Measurements from ENCODE around the gene EFEMP1. TPM values are rescaled to one million over a fixed set of nuclear protein-coding genes. Genes with fewer than 3 reads are reported as not detected.

The EFEMP1 gene
- total and polyA plus RNA-seq, 2 of the 13 experiments (the other 11 are each of a cell fraction or from before 2014, with no cell fraction given) = not detected

DNA sequence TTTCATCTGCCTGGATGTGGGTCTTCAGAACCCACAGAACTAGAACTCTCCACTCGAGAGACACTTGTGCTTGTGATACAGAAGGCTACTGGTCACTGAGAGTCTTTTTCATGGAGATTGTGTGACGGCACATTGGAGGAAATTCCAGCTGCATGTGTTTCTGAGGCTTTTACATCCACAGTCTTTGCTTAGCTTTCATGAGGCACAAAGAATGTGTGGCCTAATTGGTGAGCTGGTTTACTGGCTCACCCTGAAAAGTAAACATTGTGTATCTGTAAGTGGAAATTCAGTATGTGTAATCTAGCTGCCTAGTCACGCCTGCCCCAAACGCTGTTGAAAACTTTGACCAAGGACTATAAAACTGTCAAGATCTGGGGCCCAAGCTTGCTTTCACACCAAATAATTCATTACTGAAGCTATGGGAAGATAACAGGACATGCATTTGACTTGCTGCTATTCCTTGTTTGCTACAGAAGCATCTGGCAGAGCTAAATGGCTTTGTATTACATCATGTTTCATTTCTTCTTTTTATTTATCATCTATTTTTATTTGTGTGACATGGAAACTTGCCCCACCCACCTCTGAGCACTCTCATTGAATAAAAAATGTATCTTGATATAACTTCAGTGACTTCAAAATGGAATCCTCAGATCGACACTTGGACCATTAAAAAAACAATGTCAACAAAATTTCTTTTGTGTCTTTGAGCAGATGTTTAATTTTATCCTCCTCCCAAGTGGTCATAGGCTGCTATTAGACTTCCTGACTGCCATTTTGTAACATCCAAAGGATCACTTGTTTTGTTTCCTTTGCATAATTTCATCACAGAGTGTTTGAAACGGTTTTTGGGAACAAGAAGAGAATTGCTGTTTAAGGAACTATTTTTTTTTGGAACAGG is 80.2 kb downstream of the EFEMP1 start (continued):
- TF ChIP-seq, protein P1, sequence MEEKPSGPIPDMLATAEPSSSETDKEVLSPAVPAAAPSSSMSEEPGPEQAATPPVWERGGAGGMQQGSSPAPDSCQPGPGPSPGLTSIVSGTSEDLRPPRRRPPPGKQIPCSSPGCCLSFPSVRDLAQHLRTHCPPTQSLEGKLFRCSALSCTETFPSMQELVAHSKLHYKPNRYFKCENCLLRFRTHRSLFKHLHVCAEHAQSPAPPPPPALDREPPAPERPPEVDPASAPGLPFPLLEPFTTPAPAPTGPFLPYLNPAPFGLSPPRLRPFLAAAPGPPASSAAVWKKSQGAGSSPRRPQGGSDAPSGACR (CRISPR knock-in tag; IDR thresholded peaks at IDR 0.05) = no peak
- TF ChIP-seq ZNF549 (CRISPR knock-in tag; IDR thresholded peaks at IDR 0.05) (no peak), GATAD2A (CRISPR knock-in tag; IDR thresholded peaks at IDR 0.05) (0 out of 2 replicates have a peak, but pooled peaks have one; percentile 20), ZSCAN31 (CRISPR knock-in tag; IDR thresholded peaks at IDR 0.05; ENCODE audit: low read depth) (0 out of 2 replicates have a peak, but pooled peaks have one; percentile 12), MIXL1 (CRISPR knock-in tag; IDR thresholded peaks at IDR 0.05) (0 out of 2 replicates have a peak, but pooled peaks have one; percentile 32)
- TF ChIP-seq, protein P2, sequence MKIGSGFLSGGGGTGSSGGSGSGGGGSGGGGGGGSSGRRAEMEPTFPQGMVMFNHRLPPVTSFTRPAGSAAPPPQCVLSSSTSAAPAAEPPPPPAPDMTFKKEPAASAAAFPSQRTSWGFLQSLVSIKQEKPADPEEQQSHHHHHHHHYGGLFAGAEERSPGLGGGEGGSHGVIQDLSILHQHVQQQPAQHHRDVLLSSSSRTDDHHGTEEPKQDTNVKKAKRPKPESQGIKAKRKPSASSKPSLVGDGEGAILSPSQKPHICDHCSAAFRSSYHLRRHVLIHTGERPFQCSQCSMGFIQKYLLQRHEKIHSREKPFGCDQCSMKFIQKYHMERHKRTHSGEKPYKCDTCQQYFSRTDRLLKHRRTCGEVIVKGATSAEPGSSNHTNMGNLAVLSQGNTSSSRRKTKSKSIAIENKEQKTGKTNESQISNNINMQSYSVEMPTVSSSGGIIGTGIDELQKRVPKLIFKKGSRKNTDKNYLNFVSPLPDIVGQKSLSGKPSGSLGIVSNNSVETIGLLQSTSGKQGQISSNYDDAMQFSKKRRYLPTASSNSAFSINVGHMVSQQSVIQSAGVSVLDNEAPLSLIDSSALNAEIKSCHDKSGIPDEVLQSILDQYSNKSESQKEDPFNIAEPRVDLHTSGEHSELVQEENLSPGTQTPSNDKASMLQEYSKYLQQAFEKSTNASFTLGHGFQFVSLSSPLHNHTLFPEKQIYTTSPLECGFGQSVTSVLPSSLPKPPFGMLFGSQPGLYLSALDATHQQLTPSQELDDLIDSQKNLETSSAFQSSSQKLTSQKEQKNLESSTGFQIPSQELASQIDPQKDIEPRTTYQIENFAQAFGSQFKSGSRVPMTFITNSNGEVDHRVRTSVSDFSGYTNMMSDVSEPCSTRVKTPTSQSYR (CRISPR knock-in tag; IDR thresholded peaks at IDR 0.05; ENCODE audit: borderline replicate concordance) = peak; percentile 37; the same call in 1 of the 2 replicates

DNA sequence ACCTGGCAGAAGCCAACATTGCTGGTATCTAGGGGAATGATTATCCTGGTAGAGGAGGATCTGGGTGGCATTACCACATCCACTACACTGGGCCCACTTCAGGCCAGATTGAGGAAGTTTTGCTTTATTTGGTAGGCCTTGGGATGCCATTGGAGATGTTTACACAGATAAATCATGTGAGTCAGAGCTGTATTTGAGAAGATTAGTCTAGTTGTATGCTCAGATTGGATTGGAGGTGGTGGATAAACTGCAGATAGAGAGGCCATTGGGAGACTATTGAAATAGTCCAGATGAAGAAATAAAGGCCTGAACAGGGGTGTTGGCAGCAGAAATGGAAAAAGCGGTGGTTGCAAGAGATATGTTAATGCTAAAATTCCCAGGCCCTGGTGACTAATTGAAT is 81.5 kb downstream of the EFEMP1 start:
- Histone ChIP-seq H3K79me2 (ENCODE audit: insufficient read depth, low read length) (no peaks in the 10 kb centered on the region), H3K4me2 (ENCODE audit: low read depth, low read length) (no peak overlapping the region), H3K4me1 (ENCODE audit: insufficient read depth, low read length) (peaks cover 46% of the 10 kb centered on the region), H4K20me1 (ENCODE audit: insufficient read depth, low read length) (no peaks in the 10 kb centered on the region), H3K4me3 (replicated peaks in 1 of 3; ENCODE audit: insufficient read depth in 1 of 3, low read depth in 2 of 3, low read length in 3 of 3) (no peak overlapping the region), H2AFZ (ENCODE audit: low read length) (no peak overlapping the region), H3K36me3 (replicated peaks in 1 of 2; ENCODE audit: control insufficient read depth in 1 of 2, insufficient read depth in 2 of 2, low read length in 2 of 2) (no peaks in the 10 kb centered on the region), H3K9me3 (ENCODE audit: low read length) (no peaks in the 10 kb centered on the region), H3K27ac (ENCODE audit: extremely low read length, insufficient read depth, low read length) (no peak overlapping the region), H3K27me3 (ENCODE audit: control insufficient read depth in 1 of 2, insufficient read depth in 2 of 2, low read length in 2 of 2) (peaks cover 0 to 9% of the 10 kb centered on the region in 2 experiments; a peak in 2 of 5 replicates), H3K9ac (ENCODE audit: insufficient read depth, low read depth, low read length) (no peak overlapping the region)
- ATAC-seq (no peak), FAIRE-seq (no peak), DNase-seq (ENCODE audit: low spot score) (no peak)
- TF ChIP-seq FOXA1 (IDR thresholded peaks at IDR 0.05) = no peak
- 0 out of 2 replicates have a peak, but pooled peaks have one; percentile 25 for TF ChIP-seq FOXA1 (CRISPR knock-in tag; IDR thresholded peaks at IDR 0.05)
- TF ChIP-seq, protein P3, sequence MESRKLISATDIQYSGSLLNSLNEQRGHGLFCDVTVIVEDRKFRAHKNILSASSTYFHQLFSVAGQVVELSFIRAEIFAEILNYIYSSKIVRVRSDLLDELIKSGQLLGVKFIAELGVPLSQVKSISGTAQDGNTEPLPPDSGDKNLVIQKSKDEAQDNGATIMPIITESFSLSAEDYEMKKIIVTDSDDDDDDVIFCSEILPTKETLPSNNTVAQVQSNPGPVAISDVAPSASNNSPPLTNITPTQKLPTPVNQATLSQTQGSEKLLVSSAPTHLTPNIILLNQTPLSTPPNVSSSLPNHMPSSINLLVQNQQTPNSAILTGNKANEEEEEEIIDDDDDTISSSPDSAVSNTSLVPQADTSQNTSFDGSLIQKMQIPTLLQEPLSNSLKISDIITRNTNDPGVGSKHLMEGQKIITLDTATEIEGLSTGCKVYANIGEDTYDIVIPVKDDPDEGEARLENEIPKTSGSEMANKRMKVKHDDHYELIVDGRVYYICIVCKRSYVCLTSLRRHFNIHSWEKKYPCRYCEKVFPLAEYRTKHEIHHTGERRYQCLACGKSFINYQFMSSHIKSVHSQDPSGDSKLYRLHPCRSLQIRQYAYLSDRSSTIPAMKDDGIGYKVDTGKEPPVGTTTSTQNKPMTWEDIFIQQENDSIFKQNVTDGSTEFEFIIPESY (CRISPR knock-in tag; IDR thresholded peaks at IDR 0.05) = no peak
- TF ChIP-seq, protein P4, sequence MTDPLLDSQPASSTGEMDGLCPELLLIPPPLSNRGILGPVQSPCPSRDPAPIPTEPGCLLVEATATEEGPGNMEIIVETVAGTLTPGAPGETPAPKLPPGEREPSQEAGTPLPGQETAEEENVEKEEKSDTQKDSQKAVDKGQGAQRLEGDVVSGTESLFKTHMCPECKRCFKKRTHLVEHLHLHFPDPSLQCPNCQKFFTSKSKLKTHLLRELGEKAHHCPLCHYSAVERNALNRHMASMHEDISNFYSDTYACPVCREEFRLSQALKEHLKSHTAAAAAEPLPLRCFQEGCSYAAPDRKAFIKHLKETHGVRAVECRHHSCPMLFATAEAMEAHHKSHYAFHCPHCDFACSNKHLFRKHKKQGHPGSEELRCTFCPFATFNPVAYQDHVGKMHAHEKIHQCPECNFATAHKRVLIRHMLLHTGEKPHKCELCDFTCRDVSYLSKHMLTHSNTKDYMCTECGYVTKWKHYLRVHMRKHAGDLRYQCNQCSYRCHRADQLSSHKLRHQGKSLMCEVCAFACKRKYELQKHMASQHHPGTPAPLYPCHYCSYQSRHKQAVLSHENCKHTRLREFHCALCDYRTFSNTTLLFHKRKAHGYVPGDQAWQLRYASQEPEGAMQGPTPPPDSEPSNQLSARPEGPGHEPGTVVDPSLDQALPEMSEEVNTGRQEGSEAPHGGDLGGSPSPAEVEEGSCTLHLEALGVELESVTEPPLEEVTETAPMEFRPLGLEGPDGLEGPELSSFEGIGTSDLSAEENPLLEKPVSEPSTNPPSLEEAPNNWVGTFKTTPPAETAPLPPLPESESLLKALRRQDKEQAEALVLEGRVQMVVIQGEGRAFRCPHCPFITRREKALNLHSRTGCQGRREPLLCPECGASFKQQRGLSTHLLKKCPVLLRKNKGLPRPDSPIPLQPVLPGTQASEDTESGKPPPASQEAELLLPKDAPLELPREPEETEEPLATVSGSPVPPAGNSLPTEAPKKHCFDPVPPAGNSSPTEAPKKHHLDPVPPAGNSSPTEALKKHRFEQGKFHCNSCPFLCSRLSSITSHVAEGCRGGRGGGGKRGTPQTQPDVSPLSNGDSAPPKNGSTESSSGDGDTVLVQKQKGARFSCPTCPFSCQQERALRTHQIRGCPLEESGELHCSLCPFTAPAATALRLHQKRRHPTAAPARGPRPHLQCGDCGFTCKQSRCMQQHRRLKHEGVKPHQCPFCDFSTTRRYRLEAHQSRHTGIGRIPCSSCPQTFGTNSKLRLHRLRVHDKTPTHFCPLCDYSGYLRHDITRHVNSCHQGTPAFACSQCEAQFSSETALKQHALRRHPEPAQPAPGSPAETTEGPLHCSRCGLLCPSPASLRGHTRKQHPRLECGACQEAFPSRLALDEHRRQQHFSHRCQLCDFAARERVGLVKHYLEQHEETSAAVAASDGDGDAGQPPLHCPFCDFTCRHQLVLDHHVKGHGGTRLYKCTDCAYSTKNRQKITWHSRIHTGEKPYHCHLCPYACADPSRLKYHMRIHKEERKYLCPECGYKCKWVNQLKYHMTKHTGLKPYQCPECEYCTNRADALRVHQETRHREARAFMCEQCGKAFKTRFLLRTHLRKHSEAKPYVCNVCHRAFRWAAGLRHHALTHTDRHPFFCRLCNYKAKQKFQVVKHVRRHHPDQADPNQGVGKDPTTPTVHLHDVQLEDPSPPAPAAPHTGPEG (CRISPR knock-in tag; IDR thresholded peaks at IDR 0.05) = no peak
- TF ChIP-seq FOSL2 (CRISPR knock-in tag; IDR thresholded peaks at IDR 0.05) = peak; percentile 54
- ChIA-PET CTCF (ENCODE audit: low intra/inter-chr PET ratio, low total read pairs) (no interaction called here), POLR2A (no interaction called here)
- intact Hi-C loops (cut with micrococcal nuclease; ENCODE audit: unreplicated experiment) (no loop called here), in situ Hi-C loops (cut with HindIII; ENCODE audit: extremely low pct_ligation_motif_present, low pct_unique_long_range_greater_than_20kb) (no loop called here)
- no TSS peak for BruUV-seq (replicated peaks)
- WGBS (ENCODE audit: low lambda C conversion rate) = 70% methylated on average over 1 of the region's 1 CpG
